ENCODE results near the gene VILL. TPM values are rescaled to one million over a fixed set of nuclear protein-coding genes. Genes with fewer than 3 reads are reported as not detected.

VILL gene
- total and polyA plus RNA-seq, 2 of the 8 experiments (the other 6 are each of a cell fraction or from before 2014, with no cell fraction given) = 4.1 to 4.2 TPM

GRCh38 chr3:38016410-38016809 is 25.8 kb downstream of the VILL start:
- Histone ChIP-seq H2BK120ac (replicated peaks; ENCODE audit: low read depth, low read length) (no peak overlapping the region), H3K36me3 (ENCODE audit: control insufficient read depth in 2 of 4, insufficient read depth in 4 of 4, low read length in 3 of 4) (peaks cover 0 to 7% (median 2%) of the 10 kb centered on the region in 4 experiments; a peak in 2 of 8 replicates), H3K18ac (ENCODE audit: extremely low read depth, low read length) (no peak overlapping the region), H2BK20ac (ENCODE audit: low read length) (no peak overlapping the region), H3K56ac (replicated peaks; ENCODE audit: insufficient read length, low read depth, low read length) (no peak overlapping the region), H2BK15ac (ENCODE audit: low read length) (no peak overlapping the region), H2BK5ac (ENCODE audit: low read depth, low read length) (no peak overlapping the region), H3K79me2 (ENCODE audit: control insufficient read depth in 1 of 2, insufficient read depth in 2 of 2, low read length in 2 of 2) (no peaks in the 10 kb centered on the region), H3K79me1 (ENCODE audit: low read depth, low read length) (no peaks in the 10 kb centered on the region; the same call in 1 of the 2 replicates), H3K9me3 (ENCODE audit: insufficient read depth in 2 of 2, low read depth in 1 of 2, low read length in 1 of 2) (no peaks in the 10 kb centered on the region), H3K4me2 (ENCODE audit: insufficient read depth in 1 of 2, low read depth in 2 of 2, low read length in 2 of 2) (no peak overlapping the region), H4K20me1 (replicated peaks in 1 of 2; ENCODE audit: control insufficient read depth in 1 of 2, insufficient read depth in 2 of 2, low read length in 2 of 2) (peaks cover 0 to 2% of the 10 kb centered on the region in 2 experiments), H3K4ac (replicated peaks; ENCODE audit: insufficient read length, low read depth, low read length) (no peak overlapping the region), H3K23ac (ENCODE audit: insufficient read length) (no peak overlapping the region), H4K8ac (ENCODE audit: extremely low read depth, insufficient read depth, low read length) (no peak overlapping the region), H4K91ac (replicated peaks; ENCODE audit: insufficient read length, low read length) (no peak overlapping the region), H3K14ac (ENCODE audit: insufficient read length) (no peak overlapping the region), H3K27ac (ENCODE audit: low read depth, low read length) (no peak overlapping the region), H2BK12ac (ENCODE audit: low read depth, low read length) (no peak overlapping the region), H3K4me3 (ENCODE audit: extremely low read depth in 1 of 4, insufficient read depth in 2 of 4, low read depth in 3 of 4, low read length in 4 of 4) (no peak overlapping the region), H3K4me1 (replicated peaks in 1 of 4; ENCODE audit: control insufficient read depth in 3 of 4, insufficient read depth in 4 of 4, low read length in 3 of 4) (no peaks in the 10 kb centered on the region), H3K23me2 (ENCODE audit: low read depth, low read length) (no peaks in the 10 kb centered on the region), H3K9ac (replicated peaks in 1 of 4; ENCODE audit: extremely low read depth in 1 of 4, low read depth in 3 of 4, low read length in 3 of 4) (no peak overlapping the region), H2AK5ac (ENCODE audit: low read depth, low read length) (no peak overlapping the region), H4K5ac (ENCODE audit: insufficient read length, low read depth, low read length) (no peak overlapping the region), H3K27me3 (replicated peaks in 1 of 4; ENCODE audit: control insufficient read depth in 3 of 4, extremely low read depth in 1 of 4, insufficient read depth in 3 of 4, low read length in 3 of 4) (no peaks in the 10 kb centered on the region), H2AFZ (ENCODE audit: low read length) (no peak overlapping the region)
- POLR2A ChIA-PET (ENCODE audit: partially characterized antibody) = interaction anchor here (0.9 kb wide), 1 partner anchor 10 kb away, joined by 4 read pairs; no protein-coding TSS in a partner anchor
- CTCF ChIA-PET (ENCODE audit: partially characterized antibody) = interaction anchor here (0.5 to 9.6 kb wide), 4 partner anchors 9 to 710 kb away, joined by 3 to 74 read pairs (median 6); no protein-coding TSS in a partner anchor
- no peak for FAIRE-seq
- no peak for TF ChIP-seq TEAD4 (IDR thresholded peaks at IDR 0.05; ENCODE audit: low read depth, low read length)
- TF ChIP-seq SIX5 (IDR thresholded peaks at IDR 0.05; ENCODE audit: low read depth, low read length) = no peak
- no peak for TF ChIP-seq GTF2F1 (IDR thresholded peaks at IDR 0.05; ENCODE audit: borderline replicate concordance, low read depth, low read length)
- no peak for TF ChIP-seq SIN3A (conservative IDR thresholded peaks at IDR 0.05 in 1 of 2, IDR thresholded peaks at IDR 0.05 in 1 of 2; ENCODE audit: low read depth in 1 of 2, low read length in 2 of 2)
- no peak for TF ChIP-seq TAF1 (IDR thresholded peaks at IDR 0.05; ENCODE audit: low read depth, low read length)
- TF ChIP-seq SRF (IDR thresholded peaks at IDR 0.05; ENCODE audit: low read depth, low read length) = no peak
- no peak for TF ChIP-seq EP300 (IDR thresholded peaks at IDR 0.05; ENCODE audit: borderline replicate concordance in 1 of 2, low read depth in 2 of 2, low read length in 2 of 2)
- no peak for DNase-seq (ENCODE audit: low read depth in 1 of 2, low spot score in 2 of 2)
- WGBS, 2 experiments (ENCODE audit: extremely low coverage in 1 of 2, insufficient coverage in 1 of 2, insufficient read length in 1 of 2, insufficient replicate concordance in 2 of 2, low coverage in 1 of 2, low lambda C conversion rate in 2 of 2, missing lambda C conversion rate in 1 of 2) = 91% methylated on average over 13 of the region's 13 CpGs; no CpG with 5 or more reads in 1 of the 2 experiments
